PC-3 (cell line): ENCODE data around the gene ESRP2. TPM values are rescaled to one million over a fixed set of nuclear protein-coding genes. Genes with fewer than 3 reads are reported as not detected.

Experiments used
- ATAC-seq: fragments of 200-7000 bp; cut with Tn5 transposase; 2 replicates; pipeline ENCODE4 v1.9.1; 2020; ENCODE audit warnings: mild to moderate bottlenecking, moderate library complexity
- BruUV-seq: library from RNA; stranded (reverse); fragments of 400-500 nt; replicated peaks from 2 replicates; lab custom pipeline; 2021; lab: Mats Ljungman, UMichigan
- CTCF ChIA-PET: fragments of 300-600 bp; sonication (Branson Sonifier 250); formaldehyde crosslinking; loops from one replicate; lab custom pipeline; 2022; ENCODE audit warnings: antibody characterized with exemption; lab: Charles Lee
- POLR2A ChIA-PET: fragments of 300-600 bp; sonication (Branson Sonifier 250); formaldehyde crosslinking; loops from one replicate; lab custom pipeline; 2022; ENCODE audit warnings: antibody characterized with exemption; ENCODE audit not compliant: unreplicated experiment; lab: Charles Lee
- DNase-seq: peaks from one replicate; pipeline ENCODE4 v3.0.0-alpha.2; 2015
- H2AFZ ChIP-seq: fragments of 300-600 bp; sonication (generic); 2 replicates; pipeline ENCODE4 v1.6.0; 2016; ENCODE audit warnings: antibody characterized with exemption, low read length
- H3F3A ChIP-seq: fragments of 300-600 bp; sonication (generic); one replicate; pipeline ENCODE4 v1.6.0; 2017; ENCODE audit warnings: antibody characterized with exemption, low read length, control low read depth, mild to moderate bottlenecking; ENCODE audit not compliant: unreplicated experiment
- H3K27ac ChIP-seq: fragments of 300-600 bp; sonication (generic); 2 replicates; pipeline ENCODE4 v1.5.1; 2016; ENCODE audit warnings: mild to moderate bottlenecking, low read length
- H3K27me3 ChIP-seq: fragments of 300-600 bp; sonication (generic); 2 replicates; pipeline ENCODE4 v1.6.1; 2016; ENCODE audit warnings: low read length, mixed read lengths
- H3K36me3 ChIP-seq: fragments of 300-600 bp; sonication (generic); 2 replicates; pipeline ENCODE4 v1.6.1; 2016; ENCODE audit warnings: low read depth, mixed run types, low read length, mixed read lengths
- H3K4me1 ChIP-seq: fragments of 300-600 bp; sonication (generic); 2 replicates; pipeline ENCODE4 v1.5.1; 2016; ENCODE audit warnings: low read length; ENCODE audit not compliant: insufficient read depth
- H3K4me2 ChIP-seq: fragments of 300-600 bp; sonication (generic); 2 replicates; pipeline ENCODE4 v1.6.0; 2016; ENCODE audit warnings: low read length
- H3K4me3 ChIP-seq: fragments of 300-600 bp; sonication (generic); 2 replicates; pipeline ENCODE4 v1.5.1; 2016; ENCODE audit warnings: mild to moderate bottlenecking, low read length, mixed read lengths
- H3K79me2 ChIP-seq: fragments of 300-600 bp; sonication (generic); 2 replicates; pipeline ENCODE4 v1.6.1; 2017; ENCODE audit warnings: low read length, mixed read lengths
- H3K9ac ChIP-seq: fragments of 300-600 bp; sonication (generic); 2 replicates; pipeline ENCODE4 v1.6.0; 2016; ENCODE audit warnings: mild to moderate bottlenecking, low read length
- H3K9me2 ChIP-seq: fragments of 300-600 bp; sonication (generic); replicated peaks from 2 replicates; pipeline ENCODE4 v1.6.1; 2016; ENCODE audit warnings: mixed run types, low read length, mixed read lengths
- H3K9me3 ChIP-seq: fragments of 300-600 bp; sonication (generic); 2 replicates; pipeline ENCODE4 v1.6.1; 2016; ENCODE audit warnings: low read length, mixed read lengths
- H4K20me1 ChIP-seq: fragments of 300-600 bp; sonication (generic); 2 replicates; pipeline ENCODE4 v1.6.1; 2016; ENCODE audit warnings: low read length, mixed read lengths
- EZH2 ChIP-seq: fragments of 300-600 bp; sonication (generic); IDR thresholded peaks from one replicate; pipeline ENCODE4 v1.6.1; 2017; ENCODE audit warnings: antibody characterized with exemption, mild to moderate bottlenecking, low read length; ENCODE audit not compliant: unreplicated experiment
- EZH2phosphoT487 ChIP-seq: fragments of 300-600 bp; sonication (generic); IDR thresholded peaks from 2 replicates; pipeline ENCODE4 v1.6.1; 2018; ENCODE audit warnings: mild to moderate bottlenecking, antibody characterized with exemption, low read length, borderline replicate concordance
- intact Hi-C: fragments of 100-400 bp; cut with micrococcal nuclease; formaldehyde crosslinking; loops from 2 replicates; pipeline ENCODE4 v1.9.0; 2023
- total RNA-seq: library from RNA; depleted of rRNA; stranded (reverse); fragments of >200 nt; gene quantifications from 2 replicates; pipeline ENCODE4 v1.2.3, GENCODE V29; 2014
- TF ChIP-seq, protein P1 (sequence below): fragments of 300-600 bp; sonication (generic); conservative IDR thresholded peaks from 2 replicates; pipeline ENCODE4 v1.5.1; 2017; ENCODE audit warnings: antibody characterized with exemption, low read depth, mild to moderate bottlenecking, low read length

Gene ESRP2
- total RNA-seq, 1 experiment from 2014 or later: 46.9 TPM

DNA sequence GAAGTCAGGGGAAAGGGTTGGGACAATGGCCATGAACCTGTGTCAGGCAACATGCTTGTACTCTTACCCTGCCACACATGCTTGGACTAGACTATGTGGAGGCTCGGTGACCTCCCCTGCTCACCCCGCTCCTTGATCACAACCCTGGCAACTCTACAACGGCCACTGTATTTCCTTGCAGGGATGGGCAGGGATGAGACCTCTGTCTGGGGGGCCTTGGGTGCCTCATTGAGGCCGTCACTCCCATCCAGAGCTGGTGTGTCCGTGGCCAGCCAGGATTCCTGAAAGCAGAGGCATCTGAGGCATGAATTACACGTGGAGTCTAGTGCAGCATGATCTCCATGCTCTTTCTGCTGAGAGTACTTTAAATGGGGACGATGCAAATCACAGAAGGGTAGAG is 10.2 kb upstream of the ESRP2 start:
- H3K4me2 ChIP-seq: peak overlapping the region; percentile 97
- no peak for DNase-seq
- H3K9me3 ChIP-seq: no peaks in the 10 kb centered on the region
- no TSS peak for BruUV-seq
- peak overlapping the region; percentile 91 for H3K4me3 ChIP-seq
- no peaks in the 10 kb centered on the region for H3K27me3 ChIP-seq
- no peaks in the 10 kb centered on the region for H3F3A ChIP-seq
- intact Hi-C loops: loop anchor here (5.0 kb wide), 1 partner anchor 66 kb away; the partner anchor contains the start of genes PRMT7 and SLC7A6OS
- H3K4me1 ChIP-seq: peaks cover 15% of the 10 kb centered on the region; the same call in 1 of the 2 replicates
- no peak overlapping the region; the same call in 1 of the 2 replicates for H2AFZ ChIP-seq
- CTCF ChIA-PET: no interaction called here
- H3K79me2 ChIP-seq: peaks cover 17% of the 10 kb centered on the region
- no peak overlapping the region; the same call in 1 of the 2 replicates for H3K9ac ChIP-seq
- H4K20me1 ChIP-seq: no peaks in the 10 kb centered on the region
- TF ChIP-seq EZH2phosphoT487: no peak
- TF ChIP-seq, protein P1, sequence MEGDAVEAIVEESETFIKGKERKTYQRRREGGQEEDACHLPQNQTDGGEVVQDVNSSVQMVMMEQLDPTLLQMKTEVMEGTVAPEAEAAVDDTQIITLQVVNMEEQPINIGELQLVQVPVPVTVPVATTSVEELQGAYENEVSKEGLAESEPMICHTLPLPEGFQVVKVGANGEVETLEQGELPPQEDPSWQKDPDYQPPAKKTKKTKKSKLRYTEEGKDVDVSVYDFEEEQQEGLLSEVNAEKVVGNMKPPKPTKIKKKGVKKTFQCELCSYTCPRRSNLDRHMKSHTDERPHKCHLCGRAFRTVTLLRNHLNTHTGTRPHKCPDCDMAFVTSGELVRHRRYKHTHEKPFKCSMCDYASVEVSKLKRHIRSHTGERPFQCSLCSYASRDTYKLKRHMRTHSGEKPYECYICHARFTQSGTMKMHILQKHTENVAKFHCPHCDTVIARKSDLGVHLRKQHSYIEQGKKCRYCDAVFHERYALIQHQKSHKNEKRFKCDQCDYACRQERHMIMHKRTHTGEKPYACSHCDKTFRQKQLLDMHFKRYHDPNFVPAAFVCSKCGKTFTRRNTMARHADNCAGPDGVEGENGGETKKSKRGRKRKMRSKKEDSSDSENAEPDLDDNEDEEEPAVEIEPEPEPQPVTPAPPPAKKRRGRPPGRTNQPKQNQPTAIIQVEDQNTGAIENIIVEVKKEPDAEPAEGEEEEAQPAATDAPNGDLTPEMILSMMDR: no peak
- TF ChIP-seq EZH2: no peak
- no peaks in the 10 kb centered on the region for H3K36me3 ChIP-seq
- no peaks in the 10 kb centered on the region for H3K9me2 ChIP-seq
- POLR2A ChIA-PET: interaction anchor here (0.8 kb wide), 1 partner anchor 18 kb away, joined by 3 read pairs; the partner anchor contains the start of gene SLC7A6
- H3K27ac ChIP-seq: no peak overlapping the region
- ATAC-seq: no peak

DNA sequence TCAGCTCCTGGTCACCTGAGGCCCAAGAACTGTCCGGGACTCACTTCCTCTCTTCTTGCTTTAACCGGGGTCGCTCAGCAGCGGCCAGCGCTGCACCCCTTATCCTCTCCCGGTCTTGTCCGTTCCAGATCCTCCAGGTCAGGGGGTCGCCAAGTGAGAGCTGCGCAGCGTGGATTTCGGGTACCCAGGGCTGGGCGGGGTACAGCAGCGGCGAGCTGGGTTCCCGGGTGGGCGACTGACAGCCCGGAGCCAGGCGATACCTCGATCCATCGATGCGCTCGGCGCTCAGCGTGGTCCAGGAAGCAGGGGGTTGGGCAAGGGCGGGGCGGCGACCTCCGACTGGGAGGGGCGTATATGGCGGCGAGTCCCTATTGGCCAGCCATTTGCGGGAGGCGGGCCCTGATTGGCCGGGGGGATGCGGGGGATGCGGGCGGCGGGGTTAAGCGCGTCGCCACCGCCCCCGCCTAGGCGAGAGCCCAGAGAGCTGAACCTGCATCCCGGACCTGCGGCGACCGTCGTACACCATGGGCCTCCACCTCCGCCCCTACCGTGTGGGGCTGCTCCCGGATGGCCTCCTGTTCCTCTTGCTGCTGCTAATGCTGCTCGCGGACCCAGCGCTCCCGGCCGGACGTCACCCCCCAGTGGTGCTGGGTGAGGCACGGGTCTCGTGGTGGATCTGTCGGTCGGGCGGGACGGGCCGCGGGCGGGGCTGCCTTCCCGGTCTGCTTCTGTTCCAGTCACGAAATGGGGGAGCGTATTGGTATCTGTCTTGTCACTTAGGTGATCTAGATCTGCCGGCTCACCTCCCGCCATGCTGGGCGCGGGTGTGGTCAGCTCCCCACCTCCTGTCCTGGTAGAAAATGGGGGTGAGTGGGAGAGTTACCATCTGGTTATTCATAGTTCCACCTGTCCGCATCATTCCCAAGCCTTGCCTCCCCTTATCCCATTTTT is 9.3 kb upstream of the ESRP2 start, which contains the start of gene PLA2G15:
Gene PLA2G15 (plus strand): TSS at position 471 of the 951 bp plus-strand sequence. CDS start 54 bp downstream, at position 525.
- TF ChIP-seq EZH2phosphoT487 (no peak), EZH2 (no peak)
- TF ChIP-seq, protein P1: no peak
- Histone ChIP-seq H3K36me3 (no peaks in the 10 kb centered on the region), H3K9me3 (no peaks in the 10 kb centered on the region), H3K4me3 (peak within 1 kb of the TSS; percentile 91), H3K27me3 (no peaks in the 10 kb centered on the region), H4K20me1 (no peaks in the 10 kb centered on the region), H3K27ac (no peak within 1 kb of the TSS), H2AFZ (peak within 1 kb of the TSS; percentile 98), H3F3A (no peaks in the 10 kb centered on the region), H3K9ac (peak within 1 kb of the TSS; percentile 71), H3K4me1 (peaks cover 15% of the 10 kb centered on the region; the same call in 1 of the 2 replicates), H3K79me2 (peaks cover 17% of the 10 kb centered on the region), H3K9me2 (no peaks in the 10 kb centered on the region), H3K4me2 (peak within 1 kb of the TSS; percentile 98)
- DNase-seq (peak; percentile 82), ATAC-seq (peak; percentile 94)
- ChIA-PET POLR2A (interaction anchor here (0.6 to 0.8 kb wide), 2 partner anchors 19 to 472 kb away, joined by 3 to 4 read pairs; partner anchors contain the start of gene SLC7A6), CTCF (no interaction called here)
- intact Hi-C loops: loop anchor here (5.0 kb wide), 1 partner anchor 67 kb away; the partner anchor contains the start of genes PRMT7 and SLC7A6OS
- TSS peak; percentile 66 for BruUV-seq
